Measurements from ENCODE around the gene UBL4A.

GRCh38 chrX:154502098-154502497, 15.7 kb upstream of the UBL4A start:
- TF ChIP-seq, protein P1, sequence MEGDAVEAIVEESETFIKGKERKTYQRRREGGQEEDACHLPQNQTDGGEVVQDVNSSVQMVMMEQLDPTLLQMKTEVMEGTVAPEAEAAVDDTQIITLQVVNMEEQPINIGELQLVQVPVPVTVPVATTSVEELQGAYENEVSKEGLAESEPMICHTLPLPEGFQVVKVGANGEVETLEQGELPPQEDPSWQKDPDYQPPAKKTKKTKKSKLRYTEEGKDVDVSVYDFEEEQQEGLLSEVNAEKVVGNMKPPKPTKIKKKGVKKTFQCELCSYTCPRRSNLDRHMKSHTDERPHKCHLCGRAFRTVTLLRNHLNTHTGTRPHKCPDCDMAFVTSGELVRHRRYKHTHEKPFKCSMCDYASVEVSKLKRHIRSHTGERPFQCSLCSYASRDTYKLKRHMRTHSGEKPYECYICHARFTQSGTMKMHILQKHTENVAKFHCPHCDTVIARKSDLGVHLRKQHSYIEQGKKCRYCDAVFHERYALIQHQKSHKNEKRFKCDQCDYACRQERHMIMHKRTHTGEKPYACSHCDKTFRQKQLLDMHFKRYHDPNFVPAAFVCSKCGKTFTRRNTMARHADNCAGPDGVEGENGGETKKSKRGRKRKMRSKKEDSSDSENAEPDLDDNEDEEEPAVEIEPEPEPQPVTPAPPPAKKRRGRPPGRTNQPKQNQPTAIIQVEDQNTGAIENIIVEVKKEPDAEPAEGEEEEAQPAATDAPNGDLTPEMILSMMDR (IDR thresholded peaks at IDR 0.05), result no peak
- no peak for TF ChIP-seq ZFX (IDR thresholded peaks at IDR 0.05; ENCODE audit: borderline replicate concordance)

All from 22Rv1 (cell line).